HepG2 (cell line): ENCODE measurements around the gene IRGQ. TPM values are rescaled to one million over a fixed set of nuclear protein-coding genes. Genes with fewer than 3 reads are reported as not detected.

Experiments
- ATAC-seq: fragments of 200-7000 bp; cut with Tn5 transposase; 3 replicates; pipeline ENCODE4 v1.9.1; 2020; ENCODE audit warnings: mild to moderate bottlenecking, moderate library complexity
- BruUV-seq: library from RNA; stranded (reverse); fragments of 400-500 nt; replicated peaks from 2 replicates; lab custom pipeline; 2021; lab: Mats Ljungman, UMichigan
- CTCF ChIA-PET: fragments of 300-600 bp; formaldehyde crosslinking; extraction: SDS; loops from one replicate; lab custom pipeline; 2021; ENCODE audit warnings: low total read pairs, inconsistent platforms, low intra/inter-chr PET ratio; lab: Yijun Ruan, JAX
- POLR2A ChIA-PET: fragments of 350-600 bp; sonication (Branson Sonifier 250); formaldehyde crosslinking; loops from one replicate; lab custom pipeline; 2020; ENCODE audit warnings: antibody characterized with exemption, inconsistent platforms; lab: Yijun Ruan, JAX
- DNase-seq: peaks from one replicate; pipeline ENCODE4 v3.0.0-alpha.2; 2015; ENCODE audit warnings: low spot score
- FAIRE-seq: peaks from 3 replicates; lab custom pipeline; 2011; peaks lifted over from hg19 to GRCh38; lab: Jason Lieb, UNC
- H2AFZ ChIP-seq: one replicate; pipeline ENCODE4 v1.6.1; 2011; ENCODE audit warnings: low read length, inconsistent platforms
- H3K27ac ChIP-seq: fragments of 300-600 bp; 3 replicates; pipeline ENCODE4 v1.8.0; 2011; ENCODE audit warnings: mixed run types, mild to moderate bottlenecking, mixed read lengths, low read length, inconsistent platforms; ENCODE audit not compliant: insufficient read depth; ENCODE audit errors: extremely low read length
- H3K27me3 ChIP-seq, 2 experiments: fragments of 200-600 bp in 1 of 2; 2 replicates in 1 of 2; 3 replicates in 1 of 2; pipeline versions ENCODE4 v1.6.0 to v1.8.0; 2011; ENCODE audit warnings: low read length in 2 of 2, mild to moderate bottlenecking in 2 of 2, moderate library complexity in 2 of 2, inconsistent platforms in 1 of 2; ENCODE audit not compliant: insufficient read depth in 2 of 2, control insufficient read depth in 1 of 2
- H3K36me3 ChIP-seq, 2 experiments: fragments of 200-600 bp in 1 of 2; replicated peaks in 1 of 2; 2 replicates in 1 of 2; 3 replicates in 1 of 2; pipeline versions ENCODE4 v1.5.1 to v1.8.0; 2011; ENCODE audit warnings: low read length in 2 of 2, inconsistent platforms in 1 of 2; ENCODE audit not compliant: insufficient read depth in 2 of 2, control insufficient read depth in 1 of 2
- H3K4me1 ChIP-seq: 2 replicates; pipeline ENCODE4 v1.5.1; 2012; ENCODE audit warnings: low read length, inconsistent platforms; ENCODE audit not compliant: insufficient read depth
- H3K4me2 ChIP-seq: 2 replicates; pipeline ENCODE4 v1.6.0; 2011; ENCODE audit warnings: low read depth, low read length, inconsistent platforms
- H3K4me3 ChIP-seq, 3 experiments: fragments of 200-600 bp in 1 of 3; sonication (generic), shearing (Covaris generic) in 1 of 3; replicated peaks in 1 of 3; 2 replicates each; pipeline ENCODE4 v1.5.1; 2011 to 2016; ENCODE audit warnings: low read length in 3 of 3, inconsistent platforms in 2 of 3, low read depth in 2 of 3, mild to moderate bottlenecking in 2 of 3, control low read depth in 1 of 3, mixed read lengths in 1 of 3; ENCODE audit not compliant: insufficient read depth in 1 of 3
- H3K79me2 ChIP-seq: one replicate; pipeline ENCODE4 v1.6.1; 2011; ENCODE audit warnings: low read length, inconsistent platforms; ENCODE audit not compliant: insufficient read depth
- H3K9ac ChIP-seq: 2 replicates; pipeline ENCODE4 v1.6.0; 2011; ENCODE audit warnings: mild to moderate bottlenecking, low read depth, low read length, inconsistent platforms; ENCODE audit not compliant: insufficient read depth
- H3K9me3 ChIP-seq: 2 replicates; pipeline ENCODE4 v1.5.1; 2012; ENCODE audit warnings: mild to moderate bottlenecking, low read length
- H4K20me1 ChIP-seq: 2 replicates; pipeline ENCODE4 v1.6.0; 2011; ENCODE audit warnings: inconsistent platforms, mild to moderate bottlenecking, low read length, moderate library complexity; ENCODE audit not compliant: insufficient read depth
- DPF2 ChIP-seq: sonication (generic); formaldehyde crosslinking; IDR thresholded peaks from 2 replicates; pipeline ENCODE4 v1.4.0; 2020; ENCODE audit warnings: mild to moderate bottlenecking, low read depth, missing genetic modification reagents, borderline replicate concordance
- HDAC6 ChIP-seq: fragments of 200-600 bp; sonication (generic); IDR thresholded peaks from 2 replicates; pipeline ENCODE4 v1.7.0; 2017; ENCODE audit warnings: mild to moderate bottlenecking, antibody characterized with exemption, low read length, low read depth
- HNF4A ChIP-seq: sonication (generic); formaldehyde crosslinking; IDR thresholded peaks from 2 replicates; pipeline ENCODE4 v1.4.0; 2020; ENCODE audit warnings: missing genetic modification reagents
- MAF1 ChIP-seq: sonication (generic); formaldehyde crosslinking; IDR thresholded peaks from 2 replicates; pipeline ENCODE4 v1.5.0; 2020; ENCODE audit warnings: missing genetic modification reagents, borderline replicate concordance
- MXI1 ChIP-seq: IDR thresholded peaks from 3 replicates; pipeline ENCODE4 v1.6.1; 2012; ENCODE audit warnings: low read depth, low read length, inconsistent platforms, borderline replicate concordance
- NAIF1 ChIP-seq: sonication (generic); formaldehyde crosslinking; IDR thresholded peaks from 2 replicates; pipeline ENCODE4 v1.5.0; 2020; ENCODE audit warnings: mild to moderate bottlenecking, missing genetic modification reagents, borderline replicate concordance
- SRSF9 ChIP-seq: fragments of 200-400 bp; formaldehyde crosslinking; IDR thresholded peaks from 2 replicates; pipeline ENCODE4 v1.6.1; 2018; ENCODE audit warnings: borderline replicate concordance, mild to moderate bottlenecking, low read depth, low read length; ENCODE audit not compliant: insufficient read depth, poor library complexity, severe bottlenecking
- ZNF230 ChIP-seq: sonication (generic); formaldehyde crosslinking; IDR thresholded peaks from 2 replicates; pipeline ENCODE4 v1.4.0; 2020; ENCODE audit warnings: mild to moderate bottlenecking, missing genetic modification reagents
- ZNF317 ChIP-seq: sonication (generic); formaldehyde crosslinking; IDR thresholded peaks from 2 replicates; pipeline ENCODE4 v1.5.0; 2020; ENCODE audit warnings: mild to moderate bottlenecking, missing genetic modification reagents
- ZNF720 ChIP-seq: sonication (generic); formaldehyde crosslinking; IDR thresholded peaks from 2 replicates; pipeline ENCODE4 v1.4.0; 2020; ENCODE audit warnings: missing genetic modification reagents
- ZNF816 ChIP-seq: sonication (generic); formaldehyde crosslinking; IDR thresholded peaks from 2 replicates; pipeline ENCODE4 v1.8.0; 2022; ENCODE audit warnings: missing genetic modification reagents, mild to moderate bottlenecking, borderline replicate concordance
- WGBS: methylation state at CpG from one replicate; pipeline ENCODE4 v1.1.6; 2017; ENCODE audit warnings: low lambda C conversion rate; 5-methylcytosine and 5-hydroxymethylcytosine counted together
- in situ Hi-C: cut with HindIII; loops from 2 replicates; pipeline ENCODE4 v1.10.0; 2017; ENCODE audit warnings: low pct_unique_long_range_greater_than_20kb; ENCODE audit not compliant: extremely low pct_ligation_motif_present
- intact Hi-C: fragments of 100-400 bp; cut with micrococcal nuclease; formaldehyde crosslinking; loops from one replicate; pipeline ENCODE4 v1.10.0; 2022; ENCODE audit not compliant: unreplicated experiment
- polyA plus RNA-seq, 8 experiments: library from polyadenylated mRNA; depleted of rRNA in 3 of 8; stranded (reverse) in 7 of 8; unstranded in 1 of 8; fragments of >200 nt; fragmentation: Illumina TruSeq in 4 of 8; extraction: Trizol in 4 of 8; gene quantifications; 2 replicates each; pipeline versions ENCODE4 v1.2.1 to v1.2.3, GENCODE V29; 2011 to 2016; ENCODE audit warnings: low read depth in 4 of 8, missing spikeins in 1 of 8, mixed read lengths in 1 of 8; ENCODE audit not compliant: insufficient read depth in 1 of 8
- total RNA-seq, 5 experiments: library from RNA; depleted of rRNA; stranded (reverse); fragments of >200 nt; fragmentation: Illumina TruSeq; extraction: Trizol; gene quantifications; 2 replicates each; pipeline ENCODE4 v1.2.3, GENCODE V29; 2016; ENCODE audit warnings: low read depth in 1 of 5
- TF ChIP-seq, protein P1 (sequence below): sonication (generic); formaldehyde crosslinking; IDR thresholded peaks from 2 replicates; pipeline ENCODE4 v1.5.0; 2020; ENCODE audit warnings: missing genetic modification reagents

IRGQ gene
- total and polyA plus RNA-seq, 2 of the 13 experiments (the other 11 are each of a cell fraction or from before 2014, with no cell fraction given), result 11.6 to 12.4 TPM

DNA sequence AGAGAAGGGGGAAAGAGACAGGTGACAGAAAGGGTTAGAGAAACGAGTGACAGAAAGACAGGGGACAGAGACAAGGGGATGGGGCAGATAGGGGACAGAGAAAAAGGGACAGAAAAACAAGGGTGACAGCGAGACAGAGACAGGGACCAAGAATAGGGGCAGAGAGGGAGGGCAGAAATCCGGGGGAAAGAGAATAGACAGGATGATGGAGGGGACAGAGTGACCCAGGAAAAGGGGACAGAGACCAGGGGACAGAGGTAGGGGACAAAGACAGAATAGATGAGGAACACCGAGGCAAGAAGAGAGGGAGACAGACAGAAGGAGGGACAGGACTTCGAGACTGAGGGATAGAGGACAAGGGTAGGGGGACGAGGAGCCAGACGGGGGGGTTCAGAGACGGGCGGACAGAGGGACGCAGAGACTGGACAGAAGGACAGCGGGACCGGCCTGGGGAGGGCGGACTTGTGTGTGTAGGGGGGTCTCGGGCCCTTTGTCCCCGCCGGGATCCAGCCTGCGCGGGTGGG is 43.1 kb upstream of the IRGQ start:
- H3K79me2 ChIP-seq, result no peaks in the 10 kb centered on the region
- H3K36me3 ChIP-seq, result no peaks in the 10 kb centered on the region
- TF ChIP-seq ZNF317 (CRISPR knock-in tag), result no peak
- no peak for TF ChIP-seq MXI1
- no peak for TF ChIP-seq DPF2 (CRISPR knock-in tag)
- TF ChIP-seq, protein P1, sequence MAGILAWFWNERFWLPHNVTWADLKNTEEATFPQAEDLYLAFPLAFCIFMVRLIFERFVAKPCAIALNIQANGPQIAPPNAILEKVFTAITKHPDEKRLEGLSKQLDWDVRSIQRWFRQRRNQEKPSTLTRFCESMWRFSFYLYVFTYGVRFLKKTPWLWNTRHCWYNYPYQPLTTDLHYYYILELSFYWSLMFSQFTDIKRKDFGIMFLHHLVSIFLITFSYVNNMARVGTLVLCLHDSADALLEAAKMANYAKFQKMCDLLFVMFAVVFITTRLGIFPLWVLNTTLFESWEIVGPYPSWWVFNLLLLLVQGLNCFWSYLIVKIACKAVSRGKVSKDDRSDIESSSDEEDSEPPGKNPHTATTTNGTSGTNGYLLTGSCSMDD (CRISPR knock-in tag), result no peak
- no peak for TF ChIP-seq NAIF1
- TF ChIP-seq MAF1 (CRISPR knock-in tag), result no peak
- no peak for TF ChIP-seq SRSF9
- no peak for TF ChIP-seq ZNF720 (CRISPR knock-in tag)
- no peak for TF ChIP-seq ZNF230 (CRISPR knock-in tag)
- TF ChIP-seq ZNF816 (CRISPR knock-in tag), result no peak
- TF ChIP-seq HNF4A (CRISPR knock-in tag), result no peak
- TF ChIP-seq HDAC6, result no peak
- ChIA-PET CTCF (no interaction called here), POLR2A (no interaction called here)
- in situ Hi-C loops, result no loop called here
- peaks cover 58% of the 10 kb centered on the region for H3K4me1 ChIP-seq
- peak overlapping the region; percentile 68 to 83 (median 83) for H3K4me3 ChIP-seq
- intact Hi-C loops, result no loop called here
- DNase-seq (no peak), ATAC-seq (no peak), FAIRE-seq (no peak)
- peak overlapping the region; percentile 70 for H3K9ac ChIP-seq
- no peaks in the 10 kb centered on the region for H3K27me3 ChIP-seq
- BruUV-seq, result no TSS peak
- H4K20me1 ChIP-seq, result no peaks in the 10 kb centered on the region
- no peak overlapping the region for H2AFZ ChIP-seq
- peak overlapping the region; percentile 93 for H3K4me2 ChIP-seq
- H3K9me3 ChIP-seq, result no peaks in the 10 kb centered on the region
- WGBS, result 8% methylated on average over 14 of the region's 18 CpGs
- H3K27ac ChIP-seq, result no peak overlapping the region
